Measurements from ENCODE around the gene ERGIC2. TPM values are rescaled to one million over a fixed set of nuclear protein-coding genes. Genes with fewer than 3 reads are reported as not detected.

Gene ERGIC2
- total and polyA plus RNA-seq, 2 donors (not counting 1 experiment from before 2014, with no cell fraction given): 4.4 to 37.2 TPM

DNA sequence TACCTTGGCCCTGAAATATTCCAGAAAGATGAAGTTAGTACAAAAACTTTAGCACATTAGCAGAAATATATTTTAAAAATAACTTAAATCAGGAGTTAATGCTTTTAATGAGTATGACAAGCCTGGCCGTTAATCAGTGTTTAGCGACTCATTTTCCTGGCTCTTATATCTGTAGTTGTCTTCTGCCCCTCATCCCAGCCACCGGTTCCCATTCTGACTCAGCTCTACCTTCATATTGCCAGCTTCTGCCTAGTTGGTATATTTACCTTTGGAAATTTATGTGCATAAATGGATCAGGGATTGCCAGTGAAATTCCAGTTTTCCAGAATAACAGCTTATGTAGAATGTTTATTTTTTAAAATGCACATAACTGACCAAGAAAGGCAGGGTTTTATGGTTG is 79.9 kb downstream of the ERGIC2 start:
- Histone ChIP-seq H3K36me3 (replicated peaks in 1 of 2; ENCODE audit: control extremely low read depth in 1 of 2, control insufficient read depth in 1 of 2, extremely low read depth in 1 of 2, insufficient read depth in 2 of 2, low read length in 1 of 2) (no peaks in the 10 kb centered on the region), H3K4me2 (replicated peaks; ENCODE audit: low read depth, low read length, poor library complexity, severe bottlenecking) (no peak overlapping the region), H4K20me1 (ENCODE audit: control insufficient read depth, insufficient read depth, low read length, poor library complexity, severe bottlenecking) (no peaks in the 10 kb centered on the region), H3K9me3 (ENCODE audit: control extremely low read depth in 1 of 3, control insufficient read depth in 2 of 3, insufficient read depth in 1 of 3, low read length in 2 of 3) (no peaks in the 10 kb centered on the region), H3K9ac (ENCODE audit: low read length) (no peak overlapping the region), H3K79me2 (ENCODE audit: control insufficient read depth, insufficient read depth, low read length) (no peaks in the 10 kb centered on the region), H3K4me1 (ENCODE audit: control insufficient read depth in 2 of 2, insufficient read depth in 2 of 2, low read length in 2 of 2) (no peaks in the 10 kb centered on the region), H2AFZ (ENCODE audit: insufficient read depth, low read depth, low read length, poor library complexity, severe bottlenecking) (no peak overlapping the region), H3K4me3 (ENCODE audit: control extremely low read depth in 1 of 5, extremely low read depth in 1 of 5, insufficient read depth in 1 of 5, low read depth in 2 of 5, low read length in 4 of 5) (no peak overlapping the region), H3K27me3 (replicated peaks in 1 of 4; ENCODE audit: control extremely low read depth in 1 of 4, control insufficient read depth in 3 of 4, insufficient read depth in 4 of 4, low read length in 3 of 4) (no peaks in the 10 kb centered on the region), H3K27ac (ENCODE audit: low read length in 2 of 2) (no peak overlapping the region)
- Mint-ChIP-seq H3K27ac (no peak overlapping the region), H3K27me3 (no peaks in the 10 kb centered on the region), H3K4me3 (no peak overlapping the region), H3K9me3 (ENCODE audit: insufficient read depth) (no peaks in the 10 kb centered on the region), H3K4me1 (no peaks in the 10 kb centered on the region)
- intact Hi-C loops (cut with micrococcal nuclease): no loop called here
- no peak for ATAC-seq (ENCODE audit: low read depth)
- ChIA-PET CTCF (no interaction called here), POLR2A (no interaction called here)
- no CpG with 5 or more reads among the region's 3 CpGs for WGBS (ENCODE audit: insufficient coverage)
- TF ChIP-seq CTCF (IDR thresholded peaks at IDR 0.05): no peak
- TF ChIP-seq EZH2 (IDR thresholded peaks at IDR 0.05; ENCODE audit: borderline replicate concordance, insufficient read depth, low read depth, low read length, poor library complexity, severe bottlenecking): no peak
- no peak for DNase-seq

- POLR2A ChIA-PET: no interaction called here
- CTCF ChIA-PET: no interaction called here
- Histone ChIP-seq H3K79me2 (ENCODE audit: control insufficient read depth, insufficient read depth, low read length) (no peaks in the 10 kb centered on the region), H3K36me3 (replicated peaks in 1 of 2; ENCODE audit: control extremely low read depth in 1 of 2, control insufficient read depth in 1 of 2, extremely low read depth in 1 of 2, insufficient read depth in 2 of 2, low read length in 1 of 2) (no peaks in the 10 kb centered on the region), H3K4me2 (replicated peaks; ENCODE audit: low read depth, low read length, poor library complexity, severe bottlenecking) (no peak overlapping the region), H4K20me1 (ENCODE audit: control insufficient read depth, insufficient read depth, low read length, poor library complexity, severe bottlenecking) (no peaks in the 10 kb centered on the region), H3K27me3 (replicated peaks in 1 of 4; ENCODE audit: control extremely low read depth in 1 of 4, control insufficient read depth in 3 of 4, insufficient read depth in 4 of 4, low read length in 3 of 4) (no peaks in the 10 kb centered on the region), H2AFZ (ENCODE audit: insufficient read depth, low read depth, low read length, poor library complexity, severe bottlenecking) (no peak overlapping the region), H3K9me3 (ENCODE audit: control extremely low read depth in 1 of 3, control insufficient read depth in 2 of 3, insufficient read depth in 1 of 3, low read length in 2 of 3) (no peaks in the 10 kb centered on the region), H3K4me1 (ENCODE audit: control insufficient read depth in 2 of 2, insufficient read depth in 2 of 2, low read length in 2 of 2) (no peaks in the 10 kb centered on the region), H3K27ac (ENCODE audit: low read length in 2 of 2) (no peak overlapping the region), H3K9ac (ENCODE audit: low read length) (no peak overlapping the region), H3K4me3 (ENCODE audit: control extremely low read depth in 1 of 5, extremely low read depth in 1 of 5, insufficient read depth in 1 of 5, low read depth in 2 of 5, low read length in 4 of 5) (no peak overlapping the region)
- WGBS (ENCODE audit: insufficient coverage): 38% methylated on average over 2 of the region's 2 CpGs
- Mint-ChIP-seq H3K27ac (no peak overlapping the region), H3K4me1 (no peaks in the 10 kb centered on the region), H3K9me3 (ENCODE audit: insufficient read depth) (no peaks in the 10 kb centered on the region), H3K27me3 (no peaks in the 10 kb centered on the region), H3K4me3 (no peak overlapping the region)
- no peak for TF ChIP-seq EZH2 (IDR thresholded peaks at IDR 0.05; ENCODE audit: borderline replicate concordance, insufficient read depth, low read depth, low read length, poor library complexity, severe bottlenecking)
- TF ChIP-seq CTCF (IDR thresholded peaks at IDR 0.05): no peak
- intact Hi-C loops (cut with micrococcal nuclease): no loop called here
- ATAC-seq (ENCODE audit: low read depth): no peak
- no peak for DNase-seq
Measured at GRCh38 chr12:29299633-29300032, 81.3 kb downstream of the ERGIC2 start.
